ENCODE results near the gene TRPC3. TPM values are rescaled to one million over a fixed set of nuclear protein-coding genes. Genes with fewer than 3 reads are reported as not detected.

TRPC3 gene
- total and polyA plus RNA-seq, 2 of the 8 experiments (the other 6 are each of a cell fraction or from before 2014, with no cell fraction given) = 0.37 to 0.41 TPM

DNA sequence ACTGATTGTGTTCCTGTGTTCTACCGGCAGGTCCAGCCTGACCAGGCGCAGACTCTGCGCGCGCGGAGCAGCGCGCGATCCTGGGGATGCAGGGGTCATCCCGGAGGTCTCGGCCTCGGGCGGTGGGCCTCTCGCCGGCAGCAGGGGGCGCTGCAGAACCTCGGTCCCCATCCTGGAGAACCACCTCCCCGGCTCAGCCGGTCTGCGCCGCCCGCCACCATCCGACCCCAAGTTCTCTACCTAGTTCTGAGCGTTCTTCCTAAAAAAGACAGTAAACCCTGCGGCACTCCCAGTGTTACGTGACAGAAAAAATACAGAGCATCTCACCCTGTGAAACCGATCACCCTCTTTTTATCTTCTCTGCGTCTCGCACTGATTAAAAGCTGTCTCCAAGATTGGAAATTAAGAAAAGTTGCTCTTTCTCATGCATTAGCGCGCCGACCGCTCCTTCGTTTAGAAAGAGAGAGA is 1.6 kb downstream of the TRPC3 start (continued):
- TF ChIP-seq, protein P1, sequence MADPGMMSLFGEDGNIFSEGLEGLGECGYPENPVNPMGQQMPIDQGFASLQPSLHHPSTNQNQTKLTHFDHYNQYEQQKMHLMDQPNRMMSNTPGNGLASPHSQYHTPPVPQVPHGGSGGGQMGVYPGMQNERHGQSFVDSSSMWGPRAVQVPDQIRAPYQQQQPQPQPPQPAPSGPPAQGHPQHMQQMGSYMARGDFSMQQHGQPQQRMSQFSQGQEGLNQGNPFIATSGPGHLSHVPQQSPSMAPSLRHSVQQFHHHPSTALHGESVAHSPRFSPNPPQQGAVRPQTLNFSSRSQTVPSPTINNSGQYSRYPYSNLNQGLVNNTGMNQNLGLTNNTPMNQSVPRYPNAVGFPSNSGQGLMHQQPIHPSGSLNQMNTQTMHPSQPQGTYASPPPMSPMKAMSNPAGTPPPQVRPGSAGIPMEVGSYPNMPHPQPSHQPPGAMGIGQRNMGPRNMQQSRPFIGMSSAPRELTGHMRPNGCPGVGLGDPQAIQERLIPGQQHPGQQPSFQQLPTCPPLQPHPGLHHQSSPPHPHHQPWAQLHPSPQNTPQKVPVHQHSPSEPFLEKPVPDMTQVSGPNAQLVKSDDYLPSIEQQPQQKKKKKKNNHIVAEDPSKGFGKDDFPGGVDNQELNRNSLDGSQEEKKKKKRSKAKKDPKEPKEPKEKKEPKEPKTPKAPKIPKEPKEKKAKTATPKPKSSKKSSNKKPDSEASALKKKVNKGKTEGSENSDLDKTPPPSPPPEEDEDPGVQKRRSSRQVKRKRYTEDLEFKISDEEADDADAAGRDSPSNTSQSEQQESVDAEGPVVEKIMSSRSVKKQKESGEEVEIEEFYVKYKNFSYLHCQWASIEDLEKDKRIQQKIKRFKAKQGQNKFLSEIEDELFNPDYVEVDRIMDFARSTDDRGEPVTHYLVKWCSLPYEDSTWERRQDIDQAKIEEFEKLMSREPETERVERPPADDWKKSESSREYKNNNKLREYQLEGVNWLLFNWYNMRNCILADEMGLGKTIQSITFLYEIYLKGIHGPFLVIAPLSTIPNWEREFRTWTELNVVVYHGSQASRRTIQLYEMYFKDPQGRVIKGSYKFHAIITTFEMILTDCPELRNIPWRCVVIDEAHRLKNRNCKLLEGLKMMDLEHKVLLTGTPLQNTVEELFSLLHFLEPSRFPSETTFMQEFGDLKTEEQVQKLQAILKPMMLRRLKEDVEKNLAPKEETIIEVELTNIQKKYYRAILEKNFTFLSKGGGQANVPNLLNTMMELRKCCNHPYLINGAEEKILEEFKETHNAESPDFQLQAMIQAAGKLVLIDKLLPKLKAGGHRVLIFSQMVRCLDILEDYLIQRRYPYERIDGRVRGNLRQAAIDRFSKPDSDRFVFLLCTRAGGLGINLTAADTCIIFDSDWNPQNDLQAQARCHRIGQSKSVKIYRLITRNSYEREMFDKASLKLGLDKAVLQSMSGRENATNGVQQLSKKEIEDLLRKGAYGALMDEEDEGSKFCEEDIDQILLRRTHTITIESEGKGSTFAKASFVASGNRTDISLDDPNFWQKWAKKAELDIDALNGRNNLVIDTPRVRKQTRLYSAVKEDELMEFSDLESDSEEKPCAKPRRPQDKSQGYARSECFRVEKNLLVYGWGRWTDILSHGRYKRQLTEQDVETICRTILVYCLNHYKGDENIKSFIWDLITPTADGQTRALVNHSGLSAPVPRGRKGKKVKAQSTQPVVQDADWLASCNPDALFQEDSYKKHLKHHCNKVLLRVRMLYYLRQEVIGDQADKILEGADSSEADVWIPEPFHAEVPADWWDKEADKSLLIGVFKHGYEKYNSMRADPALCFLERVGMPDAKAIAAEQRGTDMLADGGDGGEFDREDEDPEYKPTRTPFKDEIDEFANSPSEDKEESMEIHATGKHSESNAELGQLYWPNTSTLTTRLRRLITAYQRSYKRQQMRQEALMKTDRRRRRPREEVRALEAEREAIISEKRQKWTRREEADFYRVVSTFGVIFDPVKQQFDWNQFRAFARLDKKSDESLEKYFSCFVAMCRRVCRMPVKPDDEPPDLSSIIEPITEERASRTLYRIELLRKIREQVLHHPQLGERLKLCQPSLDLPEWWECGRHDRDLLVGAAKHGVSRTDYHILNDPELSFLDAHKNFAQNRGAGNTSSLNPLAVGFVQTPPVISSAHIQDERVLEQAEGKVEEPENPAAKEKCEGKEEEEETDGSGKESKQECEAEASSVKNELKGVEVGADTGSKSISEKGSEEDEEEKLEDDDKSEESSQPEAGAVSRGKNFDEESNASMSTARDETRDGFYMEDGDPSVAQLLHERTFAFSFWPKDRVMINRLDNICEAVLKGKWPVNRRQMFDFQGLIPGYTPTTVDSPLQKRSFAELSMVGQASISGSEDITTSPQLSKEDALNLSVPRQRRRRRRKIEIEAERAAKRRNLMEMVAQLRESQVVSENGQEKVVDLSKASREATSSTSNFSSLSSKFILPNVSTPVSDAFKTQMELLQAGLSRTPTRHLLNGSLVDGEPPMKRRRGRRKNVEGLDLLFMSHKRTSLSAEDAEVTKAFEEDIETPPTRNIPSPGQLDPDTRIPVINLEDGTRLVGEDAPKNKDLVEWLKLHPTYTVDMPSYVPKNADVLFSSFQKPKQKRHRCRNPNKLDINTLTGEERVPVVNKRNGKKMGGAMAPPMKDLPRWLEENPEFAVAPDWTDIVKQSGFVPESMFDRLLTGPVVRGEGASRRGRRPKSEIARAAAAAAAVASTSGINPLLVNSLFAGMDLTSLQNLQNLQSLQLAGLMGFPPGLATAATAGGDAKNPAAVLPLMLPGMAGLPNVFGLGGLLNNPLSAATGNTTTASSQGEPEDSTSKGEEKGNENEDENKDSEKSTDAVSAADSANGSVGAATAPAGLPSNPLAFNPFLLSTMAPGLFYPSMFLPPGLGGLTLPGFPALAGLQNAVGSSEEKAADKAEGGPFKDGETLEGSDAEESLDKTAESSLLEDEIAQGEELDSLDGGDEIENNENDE (IDR thresholded peaks at IDR 0.05; ENCODE audit: insufficient replicate concordance, low read length) = no peak
